PFSK-1 (cell line): Measurements from ENCODE around the gene SUCLG1. TPM values are rescaled to one million over a fixed set of nuclear protein-coding genes. Genes with fewer than 3 reads are reported as not detected.

Experiments
- FOXP2 ChIP-seq: optimal IDR thresholded peaks from 2 replicates; pipeline ENCODE3; 2011; ENCODE audit warnings: borderline replicate concordance, control low read depth, inconsistent platforms; ENCODE audit not compliant: insufficient read depth; ENCODE audit errors: extremely low read length, extremely low read depth
- POLR2AphosphoS5 ChIP-seq: IDR thresholded peaks from 2 replicates; pipeline ENCODE4 v1.6.1; 2012; ENCODE audit warnings: low read depth, mild to moderate bottlenecking, control low read depth, low read length, moderate library complexity
- REST ChIP-seq, 2 experiments: IDR thresholded peaks; 2 replicates each; pipeline versions ENCODE4 v1.6.1 to v1.8.0; 2011 to 2012; ENCODE audit warnings: low read depth in 2 of 2, low read length in 2 of 2, control low read depth in 1 of 2, inconsistent platforms in 1 of 2, mild to moderate bottlenecking in 1 of 2, moderate library complexity in 1 of 2; ENCODE audit not compliant: insufficient read depth in 1 of 2
- SIN3A ChIP-seq: IDR thresholded peaks from 2 replicates; pipeline ENCODE4 v1.6.1; 2012; ENCODE audit warnings: mild to moderate bottlenecking, low read length, moderate library complexity, borderline replicate concordance; ENCODE audit not compliant: insufficient read depth
- TAF1 ChIP-seq: IDR thresholded peaks from 2 replicates; pipeline ENCODE4 v1.6.1; 2012; ENCODE audit warnings: low read length, control low read depth, borderline replicate concordance; ENCODE audit not compliant: insufficient read depth
- polyA plus RNA-seq: library from polyadenylated mRNA; unstranded; fragments of >200 nt; gene quantifications from one replicate; pipeline ENCODE4 v1.2.1, GENCODE V29; 2012; ENCODE audit warnings: low read depth, missing spikeins; ENCODE audit not compliant: insufficient read length

The SUCLG1 gene
- polyA plus RNA-seq = 124 TPM

DNA sequence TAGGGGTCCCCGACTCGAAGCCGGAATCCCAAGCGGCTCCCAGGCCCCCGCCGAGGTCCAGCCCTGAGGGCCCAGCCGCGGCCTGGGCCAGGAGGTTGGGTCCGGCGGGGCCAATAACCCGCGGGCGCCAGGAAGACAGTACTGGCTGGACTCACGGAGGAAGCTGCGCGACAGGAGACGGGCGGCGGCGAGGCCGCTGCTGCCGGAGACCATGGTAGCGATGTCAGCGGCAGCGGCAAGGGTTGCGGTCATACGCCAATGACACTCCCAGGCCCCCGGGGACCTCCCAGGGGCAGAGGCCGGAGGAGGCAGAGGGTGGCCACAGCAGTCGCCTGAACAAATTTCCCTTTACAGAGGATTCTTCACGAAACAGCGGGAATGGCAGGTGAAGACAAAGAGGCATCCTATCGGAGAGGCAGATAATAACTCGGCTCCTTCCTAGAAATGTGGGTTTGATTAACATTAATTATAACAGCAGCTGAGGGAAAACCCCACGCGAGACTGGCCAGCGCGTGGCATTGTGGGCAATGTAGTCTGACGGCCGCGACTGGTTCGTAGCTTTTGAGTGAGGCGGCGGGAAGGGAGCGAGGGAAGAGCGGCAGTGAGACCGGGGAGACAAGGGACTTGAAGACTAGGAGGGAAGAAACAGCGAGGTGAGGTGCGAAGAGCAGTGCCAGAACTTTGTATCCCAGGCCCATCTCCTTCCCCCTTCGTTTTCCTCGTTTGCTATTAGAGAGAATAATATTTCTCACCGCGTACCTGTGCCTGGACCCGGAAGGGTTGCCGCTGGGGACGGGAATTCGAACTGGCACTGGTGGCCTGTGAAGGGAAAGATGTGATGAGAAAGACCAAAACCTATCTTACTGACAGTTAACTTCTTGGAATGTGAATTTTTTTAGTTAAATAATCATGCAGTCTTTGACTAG, at the start of gene SUCLG1:
Gene SUCLG1 (minus strand): TSS at position 263 of the 926 bp plus-strand sequence. CDS start 11 bp downstream, at position 252.
- TF ChIP-seq FOXP2 = peak; percentile 29
- TF ChIP-seq POLR2AphosphoS5 = peak; percentile 72
- TF ChIP-seq TAF1 = no peak

DNA sequence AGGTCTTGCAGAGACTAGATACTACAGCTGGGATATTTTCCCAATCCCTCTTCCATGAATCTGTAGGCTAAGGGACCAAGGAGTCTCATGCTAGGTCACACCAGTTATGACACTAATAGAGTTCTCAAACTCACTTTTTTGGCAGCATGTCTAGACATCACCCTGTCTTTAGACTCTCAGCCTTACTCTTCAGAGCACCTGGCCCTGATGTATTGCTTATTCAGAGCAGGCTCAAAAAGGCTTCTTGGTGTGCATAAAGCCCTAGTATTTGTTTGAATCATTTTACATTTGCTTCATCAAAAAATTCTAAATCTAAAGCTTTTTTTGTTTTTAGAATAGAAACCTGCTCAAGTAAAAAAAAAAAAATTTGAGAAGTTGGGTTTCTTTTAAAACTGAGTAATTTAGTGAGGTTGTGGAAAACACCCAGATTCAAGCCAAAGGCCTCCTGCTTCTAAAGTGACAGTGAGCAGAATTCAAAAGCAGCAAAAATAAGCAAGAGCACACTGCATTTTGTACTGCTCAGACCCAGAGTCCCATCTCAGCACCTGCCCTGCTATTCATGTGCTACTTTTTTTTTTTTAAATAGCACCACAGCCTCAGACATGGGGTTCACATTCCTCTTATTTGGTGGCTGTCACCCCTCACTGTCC, 39.2 kb upstream of the SUCLG1 start:
- TF ChIP-seq SIN3A (no peak), TAF1 (no peak), REST (IDR thresholded peaks at IDR 0.05; ENCODE audit: insufficient read depth in 1 of 2, low read depth in 2 of 2, low read length in 2 of 2) (no peak), POLR2AphosphoS5 (no peak), FOXP2 (no peak)

DNA sequence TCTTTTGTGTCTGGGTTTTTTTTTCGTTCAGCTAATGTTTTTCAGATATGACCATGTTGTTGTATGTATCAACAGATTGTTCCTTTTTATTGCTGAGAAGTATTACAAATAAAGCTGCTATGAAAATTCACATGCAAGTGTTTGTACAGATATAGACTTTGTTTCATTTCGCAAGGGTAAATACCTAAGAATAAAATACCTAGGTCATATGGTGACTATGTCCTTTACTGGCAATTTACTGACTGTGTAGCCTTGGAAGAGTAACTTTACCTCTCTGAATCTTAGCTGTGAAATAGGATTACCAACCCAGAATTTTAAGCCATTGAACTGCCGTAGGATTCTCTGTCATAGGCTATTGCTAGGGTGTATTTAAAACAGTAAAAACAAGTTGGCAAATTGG, 38.2 kb upstream of the SUCLG1 start:
- no peak for TF ChIP-seq REST (IDR thresholded peaks at IDR 0.05; ENCODE audit: insufficient read depth in 1 of 2, low read depth in 2 of 2, low read length in 2 of 2)
- no peak for TF ChIP-seq SIN3A
- TF ChIP-seq POLR2AphosphoS5 = no peak
- no peak for TF ChIP-seq FOXP2
- no peak for TF ChIP-seq TAF1

GRCh38 chr2:84496386-84496785, 37.3 kb upstream of the SUCLG1 start:
- TF ChIP-seq SIN3A (no peak), POLR2AphosphoS5 (no peak), TAF1 (no peak), REST (IDR thresholded peaks at IDR 0.05; ENCODE audit: insufficient read depth in 1 of 2, low read depth in 2 of 2, low read length in 2 of 2) (no peak), FOXP2 (no peak)

GRCh38 chr2:84495539-84496146, 36.6 kb upstream of the SUCLG1 start:
- TF ChIP-seq FOXP2 = no peak
- TF ChIP-seq POLR2AphosphoS5 = no peak
- no peak for TF ChIP-seq REST (IDR thresholded peaks at IDR 0.05; ENCODE audit: insufficient read depth in 1 of 2, low read depth in 2 of 2, low read length in 2 of 2)
- TF ChIP-seq TAF1 = no peak
- no peak for TF ChIP-seq SIN3A
